ENCODE measurements around the gene RAI1. TPM values are rescaled to one million over a fixed set of nuclear protein-coding genes. Genes with fewer than 3 reads are reported as not detected.

RAI1 gene
- total and polyA plus RNA-seq, 10 of the 15 experiments (the other 5 are each of a cell fraction or from before 2014, with no cell fraction given): 0.66 to 37.7 (median 6.0) TPM

GRCh38 chr17:17787568-17787967 lies 106.3 kb downstream of the RAI1 start (continued):
- no peak for TF ChIP-seq IRF5 (IDR thresholded peaks at IDR 0.05; ENCODE audit: borderline replicate concordance)

GRCh38 chr17:17788967-17789366 lies 107.7 kb downstream of the RAI1 start:
- DNase-seq (ENCODE audit: low read depth, low spot score) (no peak), ATAC-seq (no peak), FAIRE-seq (no peak)
- in situ Hi-C loops (cut with MboI): no loop called here
- no peaks in the 10 kb centered on the region for H3K79me2 ChIP-seq (ENCODE audit: control insufficient read depth, insufficient read depth, low read length)
- POLR2A ChIA-PET: no interaction called here
- no TSS peak for BruUV-seq (replicated peaks)
- no peak overlapping the region for H3K4me2 ChIP-seq (ENCODE audit: control insufficient read depth, insufficient read depth)
- RAD21 ChIA-PET (ENCODE audit: unreplicated experiment): no interaction called here
- no peak overlapping the region for H3K4me3 ChIP-seq
- no peak overlapping the region for H3K27ac ChIP-seq (ENCODE audit: control insufficient read depth, insufficient read depth)
- intact Hi-C loops (cut with micrococcal nuclease; ENCODE audit: unreplicated experiment): no loop called here
- H3K9me3 ChIP-seq (replicated peaks; ENCODE audit: control insufficient read depth, insufficient read depth, low read length): no peaks in the 10 kb centered on the region
- peaks cover 11% of the 10 kb centered on the region for H3K4me1 ChIP-seq (ENCODE audit: control insufficient read depth, insufficient read depth, low read length)
- peaks cover 0 to 11% of the 10 kb centered on the region in 2 experiments; a peak in 3 of 4 replicates for H3K36me3 ChIP-seq (ENCODE audit: control insufficient read depth in 2 of 2, insufficient read depth in 2 of 2, low read length in 1 of 2)
- no peak overlapping the region for H3K9ac ChIP-seq (ENCODE audit: control insufficient read depth, insufficient read depth, low read length)
- SMC1A ChIA-PET (ENCODE audit: uncharacterized antibody, unreplicated experiment): no interaction called here
- H3K27me3 ChIP-seq (replicated peaks in 1 of 2; ENCODE audit: control insufficient read depth in 2 of 2, insufficient read depth in 2 of 2, low read length in 1 of 2): no peaks in the 10 kb centered on the region
- H4K20me1 ChIP-seq (ENCODE audit: control insufficient read depth, insufficient read depth): no peaks in the 10 kb centered on the region
- H2AFZ ChIP-seq (ENCODE audit: control insufficient read depth, low read depth, low read length): no peak overlapping the region
- CTCF ChIA-PET: interaction anchor here (0.5 to 1.0 kb wide), 2 partner anchors 13 to 69 kb away, joined by 3 to 4 read pairs; no protein-coding TSS in a partner anchor
- WGBS (ENCODE audit: insufficient coverage, insufficient replicate concordance, low lambda C conversion rate, missing lambda C conversion rate): 93% methylated on average over 8 of the region's 8 CpGs
- TF ChIP-seq BMI1 (IDR thresholded peaks at IDR 0.05; ENCODE audit: borderline replicate concordance): no peak
- TF ChIP-seq E2F8 (IDR thresholded peaks at IDR 0.05; ENCODE audit: low read depth, partially characterized antibody): no peak
- TF ChIP-seq RELB (IDR thresholded peaks at IDR 0.05; ENCODE audit: low read depth): no peak
- no peak for TF ChIP-seq RAD51 (IDR thresholded peaks at IDR 0.05)
- no peak for TF ChIP-seq ATF7 (IDR thresholded peaks at IDR 0.05; ENCODE audit: low read depth)
- TF ChIP-seq PAX8 (IDR thresholded peaks at IDR 0.05): no peak
- TF ChIP-seq SREBF1 (IDR thresholded peaks at IDR 0.05; ENCODE audit: low read length): no peak
- TF ChIP-seq ZBED1 (IDR thresholded peaks at IDR 0.05; ENCODE audit: borderline replicate concordance): no peak
- no peak for TF ChIP-seq SMAD1 (IDR thresholded peaks at IDR 0.05; ENCODE audit: low read depth, partially characterized antibody)
